ENCODE data around the gene KRTAP3-1. TPM values are rescaled to one million over a fixed set of nuclear protein-coding genes. Genes with fewer than 3 reads are reported as not detected.

Gene KRTAP3-1
- total RNA-seq, 1 experiment from 2014 or later: not detected

GRCh38 chr17:40974366-40974765 is 34.6 kb downstream of the KRTAP3-1 start:
- no peak overlapping the region for H4K91ac ChIP-seq (ENCODE audit: insufficient read length, low read depth, low read length)
- no peak overlapping the region for H2BK15ac ChIP-seq (ENCODE audit: low read depth, low read length)
- no peak overlapping the region for H2AFZ ChIP-seq (ENCODE audit: low read length)
- H3K27ac ChIP-seq (ENCODE audit: insufficient read length, low read depth, low read length): no peak overlapping the region
- H2AK5ac ChIP-seq (ENCODE audit: insufficient read length, low read length): no peak overlapping the region
- no peak overlapping the region for H3K14ac ChIP-seq (ENCODE audit: insufficient read depth, low read length)
- no peak overlapping the region for H3T11ph ChIP-seq (ENCODE audit: low read length)
- TF ChIP-seq, protein P1, sequence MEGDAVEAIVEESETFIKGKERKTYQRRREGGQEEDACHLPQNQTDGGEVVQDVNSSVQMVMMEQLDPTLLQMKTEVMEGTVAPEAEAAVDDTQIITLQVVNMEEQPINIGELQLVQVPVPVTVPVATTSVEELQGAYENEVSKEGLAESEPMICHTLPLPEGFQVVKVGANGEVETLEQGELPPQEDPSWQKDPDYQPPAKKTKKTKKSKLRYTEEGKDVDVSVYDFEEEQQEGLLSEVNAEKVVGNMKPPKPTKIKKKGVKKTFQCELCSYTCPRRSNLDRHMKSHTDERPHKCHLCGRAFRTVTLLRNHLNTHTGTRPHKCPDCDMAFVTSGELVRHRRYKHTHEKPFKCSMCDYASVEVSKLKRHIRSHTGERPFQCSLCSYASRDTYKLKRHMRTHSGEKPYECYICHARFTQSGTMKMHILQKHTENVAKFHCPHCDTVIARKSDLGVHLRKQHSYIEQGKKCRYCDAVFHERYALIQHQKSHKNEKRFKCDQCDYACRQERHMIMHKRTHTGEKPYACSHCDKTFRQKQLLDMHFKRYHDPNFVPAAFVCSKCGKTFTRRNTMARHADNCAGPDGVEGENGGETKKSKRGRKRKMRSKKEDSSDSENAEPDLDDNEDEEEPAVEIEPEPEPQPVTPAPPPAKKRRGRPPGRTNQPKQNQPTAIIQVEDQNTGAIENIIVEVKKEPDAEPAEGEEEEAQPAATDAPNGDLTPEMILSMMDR (conservative IDR thresholded peaks at IDR 0.05): no peak
- no peak overlapping the region for H3K9ac ChIP-seq (ENCODE audit: extremely low read depth, insufficient read length, low read length)
- H2BK20ac ChIP-seq (ENCODE audit: low read depth, low read length, poor library complexity, severe bottlenecking): no peak overlapping the region
- DNase-seq: no peak
- no peak overlapping the region for H3K4ac ChIP-seq (ENCODE audit: low read depth, low read length)
- 0 out of 7 replicates have a peak, but pooled peaks cover 0 to 3% (median 0%) of the 10 kb centered on the region in 3 experiments for H3K36me3 Mint-ChIP-seq (ENCODE audit: insufficient read depth in 1 of 3, low read depth in 3 of 3)
- no peaks in the 10 kb centered on the region for H3K79me2 ChIP-seq (ENCODE audit: insufficient read depth, low read length)
- H3K27me3 ChIP-seq (ENCODE audit: insufficient read depth, low read length): no peaks in the 10 kb centered on the region
- no peaks in the 10 kb centered on the region for H3K4me1 ChIP-seq (ENCODE audit: insufficient read depth, low read length)
- no peak overlapping the region for H2BK5ac ChIP-seq (ENCODE audit: insufficient read length, low read length)
- no peak overlapping the region for H3K23ac ChIP-seq (ENCODE audit: insufficient read length, low read depth, low read length)
- H3K27me3 Mint-ChIP-seq (ENCODE audit: low read depth): no peaks in the 10 kb centered on the region; the same call in 1 of the 2 replicates
- 100% methylated on average over 2 of the region's 3 CpGs for WGBS (ENCODE audit: extremely low coverage, insufficient read length, low lambda C conversion rate)
- no peak overlapping the region for H3K27ac Mint-ChIP-seq
- H3K56ac ChIP-seq (ENCODE audit: insufficient read length, low read depth, low read length): no peak overlapping the region
- H4K5ac ChIP-seq (ENCODE audit: insufficient read length, low read depth, low read length): no peak overlapping the region
- no peak overlapping the region for H4K8ac ChIP-seq (replicated peaks; ENCODE audit: insufficient read length, low read depth, low read length)
- H3K4me3 Mint-ChIP-seq: no peak overlapping the region
- H4K20me1 ChIP-seq (ENCODE audit: control insufficient read depth, insufficient read depth, insufficient read length): no peaks in the 10 kb centered on the region
- no peak overlapping the region for H2BK120ac ChIP-seq (ENCODE audit: low read depth, low read length, poor library complexity, severe bottlenecking)
- H3K9me3 Mint-ChIP-seq: peaks cover 0 to 3% of the 10 kb centered on the region in 2 experiments; a peak in 1 of 5 replicates
- H3K79me1 ChIP-seq (ENCODE audit: insufficient read depth, low read depth, low read length, poor library complexity, severe bottlenecking): no peaks in the 10 kb centered on the region
- H2BK12ac ChIP-seq (ENCODE audit: insufficient read length, low read depth, low read length): no peak overlapping the region
- no peaks in the 10 kb centered on the region for H3K9me3 ChIP-seq (ENCODE audit: control insufficient read depth, low read depth, low read length)
- H3K18ac ChIP-seq (ENCODE audit: insufficient read length, low read depth, low read length): no peak overlapping the region
- H3K4me1 Mint-ChIP-seq: peaks cover 0 to under 1% of the 10 kb centered on the region in 2 experiments; a peak in 1 of 4 replicates
- H3K4me2 ChIP-seq (ENCODE audit: insufficient read depth, insufficient read length, low read length): no peak overlapping the region
- no peaks in the 10 kb centered on the region for H3K23me2 ChIP-seq (ENCODE audit: insufficient read length, low read depth, low read length, poor library complexity, severe bottlenecking)

Data from H9 (cell line).